Stomach (tissue), 9 donors: ENCODE data around the gene SUSD5. TPM values are rescaled to one million over a fixed set of nuclear protein-coding genes. Genes with fewer than 3 reads are reported as not detected.

Experiments
- DNase-seq, 2 donors: peaks; one replicate each; pipeline versions ENCODE4 v3.0.0 to v3.0.0-alpha.2; 2013 to 2019
- H3K27ac ChIP-seq, 5 donors: fragments of 200-600 bp in 4 of 5; sonication (generic) in 4 of 5; one replicate each; pipeline ENCODE4 v1.5.1; 2013 to 2019; ENCODE audit warnings: mild to moderate bottlenecking in 1 of 5, moderate library complexity in 1 of 5
- H3K27me3 ChIP-seq, 3 donors: fragments of 200-600 bp; sonication (generic); one replicate each; pipeline ENCODE4 v1.5.1; 2017 to 2019; ENCODE audit warnings: mixed run types in 1 of 3
- H3K36me3 ChIP-seq, 4 donors: fragments of 200-600 bp; sonication (generic); 1 replicate in 3 of 4; 2 replicates in 1 of 4; pipeline ENCODE4 v1.5.1; 2016 to 2019
- H3K4me1 ChIP-seq, 4 donors: fragments of 200-600 bp; sonication (generic); one replicate each; pipeline ENCODE4 v1.5.1; 2016 to 2019
- H3K4me3 ChIP-seq, 4 donors: fragments of 200-600 bp; sonication (generic) in 3 of 4; one replicate each; pipeline ENCODE4 v1.5.1; 2016 to 2019; ENCODE audit warnings: mild to moderate bottlenecking in 1 of 4
- H3K9me3 ChIP-seq, 4 donors: fragments of 200-600 bp; sonication (generic); one replicate each; pipeline ENCODE4 v1.5.1; 2016 to 2019
- EP300 ChIP-seq: sonication (generic); formaldehyde crosslinking; IDR thresholded peaks from one replicate; pipeline ENCODE4 v1.6.1; 2017; ENCODE audit warnings: antibody characterized with exemption
- POLR2A ChIP-seq, 4 donors: fragments of 450-650 bp; IDR thresholded peaks; one replicate each; pipeline ENCODE4 v1.6.1; 2016; ENCODE audit warnings: antibody characterized with exemption in 4 of 4, control low read depth in 2 of 4, mild to moderate bottlenecking in 1 of 4, moderate library complexity in 1 of 4
- POLR2AphosphoS5 ChIP-seq, 3 donors: sonication (generic); formaldehyde crosslinking; IDR thresholded peaks; one replicate each; pipeline ENCODE4 v1.6.1; 2016; ENCODE audit warnings: antibody characterized with exemption in 3 of 3
- WGBS, 5 donors: extraction: QIAGEN DNeasy Blood & Tissue Kit in 3 of 5; methylation state at CpG; one replicate each; pipeline versions ENCODE4 v1.1.5 to v1.1.7; 2013 to 2018; 5-methylcytosine and 5-hydroxymethylcytosine counted together
- intact Hi-C: fragments of 100-400 bp; cut with DNase I; formaldehyde crosslinking; loops from one replicate; pipeline ENCODE4 v1.15.1; 2023; ENCODE audit warnings: low total_unique reads
- polyA plus RNA-seq, 3 donors: library from polyadenylated mRNA; stranded (reverse); fragments of 200-250 nt; gene quantifications; one replicate each; pipeline ENCODE4 v1.2.3, GENCODE V29; 2013
- total RNA-seq, 5 donors: library from RNA; depleted of rRNA; stranded (reverse); fragments of >200 nt; gene quantifications; one replicate each; pipeline versions ENCODE4 v1.1.0 to v1.2.3, GENCODE V29; 2014 to 2016
- TF ChIP-seq, protein P1 (sequence below), 7 experiments: fragments of 450-650 bp in 4 of 7; fragments of 200-600 bp in 3 of 7; sonication (generic) in 3 of 7; IDR thresholded peaks; one replicate each; pipeline ENCODE4 v1.5.1; 2016 to 2019; ENCODE audit warnings: antibody characterized with exemption in 7 of 7, control low read depth in 2 of 7, mild to moderate bottlenecking in 1 of 7
- donor health status: healthy with polysubstance abuse.
- donor health status: Bipolar disorder and iron deficiency.
- donor health status: healthy.

The SUSD5 gene
- total and polyA plus RNA-seq, 8 donors, result 0.25 to 4.6 (median 0.58) TPM; not detected in 3

DNA sequence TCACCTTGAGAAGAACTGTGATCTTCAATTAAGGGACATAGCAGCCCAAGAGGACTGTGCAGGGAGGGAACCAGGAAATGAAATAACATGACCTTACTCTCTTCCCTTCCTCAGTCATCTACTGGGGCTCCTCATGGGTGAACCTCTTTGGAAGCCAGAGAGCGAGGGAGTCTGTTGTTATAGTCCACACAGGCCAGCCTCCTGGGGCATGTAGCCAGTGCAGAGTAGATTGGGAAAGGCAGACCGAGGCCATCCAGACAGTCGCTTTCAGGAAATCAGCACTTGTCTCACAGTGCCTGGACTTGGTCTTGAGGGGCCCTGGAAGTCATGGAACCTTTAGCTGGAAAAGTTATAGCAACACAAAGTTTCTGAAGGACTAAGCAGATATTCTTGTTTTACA is 98.7 kb downstream of the SUSD5 start:
- no peak for DNase-seq
- no peak overlapping the region for H3K27ac ChIP-seq
- peaks cover 5 to 50% (median 30%) of the 10 kb centered on the region in 4 donors for H3K4me1 ChIP-seq
- H3K36me3 ChIP-seq, result peaks cover 3 to 67% (median 46%) of the 10 kb centered on the region in 4 donors
- TF ChIP-seq POLR2A (IDR thresholded peaks at IDR 0.05), result no peak
- no peak for TF ChIP-seq POLR2AphosphoS5 (IDR thresholded peaks at IDR 0.05)
- no peak for TF ChIP-seq EP300
- TF ChIP-seq, protein P1, sequence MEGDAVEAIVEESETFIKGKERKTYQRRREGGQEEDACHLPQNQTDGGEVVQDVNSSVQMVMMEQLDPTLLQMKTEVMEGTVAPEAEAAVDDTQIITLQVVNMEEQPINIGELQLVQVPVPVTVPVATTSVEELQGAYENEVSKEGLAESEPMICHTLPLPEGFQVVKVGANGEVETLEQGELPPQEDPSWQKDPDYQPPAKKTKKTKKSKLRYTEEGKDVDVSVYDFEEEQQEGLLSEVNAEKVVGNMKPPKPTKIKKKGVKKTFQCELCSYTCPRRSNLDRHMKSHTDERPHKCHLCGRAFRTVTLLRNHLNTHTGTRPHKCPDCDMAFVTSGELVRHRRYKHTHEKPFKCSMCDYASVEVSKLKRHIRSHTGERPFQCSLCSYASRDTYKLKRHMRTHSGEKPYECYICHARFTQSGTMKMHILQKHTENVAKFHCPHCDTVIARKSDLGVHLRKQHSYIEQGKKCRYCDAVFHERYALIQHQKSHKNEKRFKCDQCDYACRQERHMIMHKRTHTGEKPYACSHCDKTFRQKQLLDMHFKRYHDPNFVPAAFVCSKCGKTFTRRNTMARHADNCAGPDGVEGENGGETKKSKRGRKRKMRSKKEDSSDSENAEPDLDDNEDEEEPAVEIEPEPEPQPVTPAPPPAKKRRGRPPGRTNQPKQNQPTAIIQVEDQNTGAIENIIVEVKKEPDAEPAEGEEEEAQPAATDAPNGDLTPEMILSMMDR (IDR thresholded peaks at IDR 0.05), result no peak
- intact Hi-C loops, result no loop called here
- H3K4me3 ChIP-seq, result no peak overlapping the region
- 68 to 86% (median 75%) methylated on average over 3 of the region's 3 CpGs for WGBS, 5 donors
- H3K9me3 ChIP-seq, result no peaks in the 10 kb centered on the region
- H3K27me3 ChIP-seq, result no peaks in the 10 kb centered on the region

GRCh38 chr3:33117461-33117860 is 101.1 kb downstream of the SUSD5 start:
- TF ChIP-seq POLR2AphosphoS5 (IDR thresholded peaks at IDR 0.05), result no peak
- TF ChIP-seq POLR2A (IDR thresholded peaks at IDR 0.05), result no peak
- no peak for TF ChIP-seq EP300
- TF ChIP-seq, protein P1 (IDR thresholded peaks at IDR 0.05), result no peak
- no peak for DNase-seq
- 90 to 99% (median 94%) methylated on average over 3 of the region's 3 CpGs for WGBS, 5 donors
- peaks cover 3 to 44% (median 27%) of the 10 kb centered on the region in 4 donors for H3K36me3 ChIP-seq
- no peaks in the 10 kb centered on the region for H3K9me3 ChIP-seq
- no peak overlapping the region for H3K4me3 ChIP-seq
- intact Hi-C loops, result no loop called here
- H3K27me3 ChIP-seq, result no peaks in the 10 kb centered on the region
- peak overlapping the region in 1 of 5 donors; percentile 38 for H3K27ac ChIP-seq
- H3K4me1 ChIP-seq, result peaks cover 11 to 59% (median 37%) of the 10 kb centered on the region in 4 donors

DNA sequence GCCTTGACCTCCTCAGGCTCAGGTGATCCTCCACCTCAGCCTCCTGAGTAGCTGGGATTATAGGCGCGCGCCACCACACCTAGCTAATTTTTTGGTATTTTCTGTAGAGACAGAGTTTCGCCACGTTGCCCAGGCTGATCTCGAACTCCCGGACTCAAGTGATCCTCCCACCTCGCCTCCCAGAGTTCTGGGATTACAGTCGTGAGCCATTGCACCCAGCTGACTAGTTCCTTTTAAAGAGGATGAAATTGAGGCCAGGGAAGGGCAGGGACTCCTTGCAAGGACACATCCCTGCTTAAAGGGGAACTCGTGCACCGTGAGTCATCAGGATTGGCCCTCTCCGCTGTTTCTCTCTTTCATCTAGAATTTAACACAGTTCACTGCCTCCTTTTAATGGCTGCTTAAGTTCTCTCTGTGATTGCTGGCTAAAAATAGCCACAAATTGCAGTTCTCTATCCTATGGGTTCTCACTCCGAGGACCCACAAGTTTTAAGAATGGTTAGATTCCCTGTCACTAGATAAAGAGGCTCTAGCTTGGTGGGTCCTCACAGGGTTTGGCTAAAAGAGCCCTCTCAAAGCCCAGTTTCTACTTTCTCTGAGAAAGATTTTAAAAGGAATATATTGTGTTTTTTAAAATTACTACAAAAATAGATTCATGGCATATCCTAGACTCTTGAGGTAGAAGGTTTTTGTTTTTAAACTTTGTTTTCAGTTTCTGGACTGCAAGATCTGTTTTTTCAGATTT is 103.4 kb downstream of the SUSD5 start:
- Histone ChIP-seq H3K4me3 (peak overlapping the region; percentile 67 to 78 (median 76)), H3K36me3 (peaks cover 0 to 21% (median 4%) of the 10 kb centered on the region in 4 donors), H3K9me3 (no peaks in the 10 kb centered on the region), H3K27me3 (no peaks in the 10 kb centered on the region), H3K4me1 (peaks cover 11 to 59% (median 37%) of the 10 kb centered on the region in 4 donors), H3K27ac (peak overlapping the region; percentile 93 to 99 (median 97))
- DNase-seq, result peak; percentile 51 to 75
- WGBS, 5 donors, result 47 to 52% (median 48%) methylated on average over 13 of the region's 13 CpGs
- TF ChIP-seq POLR2AphosphoS5 (IDR thresholded peaks at IDR 0.05), result peak in 2 of 3 donors; percentile 61 to 62
- TF ChIP-seq, protein P1 (IDR thresholded peaks at IDR 0.05), result no peak
- intact Hi-C loops, result no loop called here

GRCh38 chr3:33114622-33115023 is 104.0 kb downstream of the SUSD5 start:
- no peak for DNase-seq
- intact Hi-C loops, result no loop called here
- WGBS, 5 donors, result 35 to 40% (median 37%) methylated on average over 12 to 14 of the region's 14 CpGs
- Histone ChIP-seq H3K27ac (peak overlapping the region; percentile 93 to 99 (median 97)), H3K27me3 (no peaks in the 10 kb centered on the region), H3K4me3 (peak overlapping the region; percentile 67 to 78 (median 76)), H3K36me3 (peaks cover 0 to 18% (median 0%) of the 10 kb centered on the region in 4 donors), H3K9me3 (no peaks in the 10 kb centered on the region), H3K4me1 (peaks cover 11 to 54% (median 35%) of the 10 kb centered on the region in 4 donors)
- TF ChIP-seq, protein P1 (IDR thresholded peaks at IDR 0.05), result no peak
- TF ChIP-seq POLR2AphosphoS5 (IDR thresholded peaks at IDR 0.05), result no peak
